GM12878 (cell line): Measurements from ENCODE around the gene GRIK2. TPM values are rescaled to one million over a fixed set of nuclear protein-coding genes. Genes with fewer than 3 reads are reported as not detected.

Experiments used
- ATAC-seq: fragments of 200-7000 bp; cut with Tn5 transposase; 3 replicates; pipeline ENCODE4 v1.9.1; 2020; ENCODE audit warnings: mild to moderate bottlenecking, moderate library complexity
- BruUV-seq: library from RNA; stranded (reverse); fragments of 400-500 nt; replicated peaks from 2 replicates; lab custom pipeline; 2021; lab: Mats Ljungman, UMichigan
- CTCF ChIA-PET: fragments of 300-600 bp; sonication (Branson Sonifier 250); formaldehyde crosslinking; extraction: SDS; loops from one replicate; lab custom pipeline; 2021; ENCODE audit warnings: inconsistent platforms; lab: Yijun Ruan, JAX
- POLR2A ChIA-PET: fragments of 350-600 bp; formaldehyde crosslinking; extraction: SDS; loops from one replicate; lab custom pipeline; 2021; ENCODE audit warnings: inconsistent platforms; lab: Charles Lee
- RAD21 ChIA-PET: fragments of 300-600 bp; sonication (Branson Sonifier 250); formaldehyde crosslinking; loops from one replicate; lab custom pipeline; 2023; ENCODE audit warnings: antibody characterized with exemption; ENCODE audit not compliant: unreplicated experiment; lab: Charles Lee
- SMC1A ChIA-PET: fragments of 300-600 bp; sonication (Branson Sonifier 250); formaldehyde crosslinking; loops from one replicate; lab custom pipeline; 2023; ENCODE audit not compliant: unreplicated experiment, uncharacterized antibody; lab: Charles Lee
- DNase-seq: peaks from one replicate; pipeline ENCODE4 v3.0.0-alpha.2; 2011; ENCODE audit warnings: low read depth, low spot score
- FAIRE-seq: peaks from 3 replicates; lab custom pipeline; 2011; peaks lifted over from hg19 to GRCh38; lab: Jason Lieb, UNC
- H2AFZ ChIP-seq: 2 replicates; pipeline ENCODE4 v1.6.0; 2011; ENCODE audit warnings: low read depth, low read length, control low read depth; ENCODE audit not compliant: control insufficient read depth
- H3K27ac ChIP-seq: 2 replicates; pipeline ENCODE4 v1.5.1; 2011; ENCODE audit warnings: control low read depth; ENCODE audit not compliant: control insufficient read depth, insufficient read depth
- H3K27me3 ChIP-seq, 2 experiments: replicated peaks in 1 of 2; 2 replicates each; pipeline versions ENCODE4 v1.6.0 to v1.6.1; 2011; ENCODE audit warnings: low read length in 1 of 2; ENCODE audit not compliant: control insufficient read depth in 2 of 2, insufficient read depth in 2 of 2
- H3K36me3 ChIP-seq, 2 experiments: 2 replicates each; pipeline ENCODE4 v1.5.1; 2011; ENCODE audit warnings: low read length in 1 of 2; ENCODE audit not compliant: control insufficient read depth in 2 of 2, insufficient read depth in 2 of 2
- H3K4me1 ChIP-seq: 2 replicates; pipeline ENCODE4 v1.6.1; 2011; ENCODE audit warnings: mild to moderate bottlenecking, low read length, moderate library complexity, mixed read lengths; ENCODE audit not compliant: control insufficient read depth, insufficient read depth
- H3K4me2 ChIP-seq: 2 replicates; pipeline ENCODE4 v1.6.0; 2011; ENCODE audit warnings: control low read depth; ENCODE audit not compliant: control insufficient read depth, insufficient read depth
- H3K4me3 ChIP-seq: fragments of 200-600 bp; sonication (generic); 2 replicates; pipeline ENCODE4 v1.5.1; 2016
- H3K79me2 ChIP-seq: 2 replicates; pipeline ENCODE4 v1.6.0; 2011; ENCODE audit warnings: low read length; ENCODE audit not compliant: control insufficient read depth, insufficient read depth
- H3K9ac ChIP-seq: 2 replicates; pipeline ENCODE4 v1.8.0; 2011; ENCODE audit warnings: low read length, control low read depth, mixed read lengths; ENCODE audit not compliant: control insufficient read depth, insufficient read depth
- H3K9me3 ChIP-seq: replicated peaks from 3 replicates; pipeline ENCODE4 v1.5.1; 2011; ENCODE audit warnings: mild to moderate bottlenecking, low read length; ENCODE audit not compliant: control insufficient read depth, insufficient read depth
- H4K20me1 ChIP-seq: 2 replicates; pipeline ENCODE4 v1.6.0; 2011; ENCODE audit not compliant: control insufficient read depth, insufficient read depth
- FOXK2 ChIP-seq: fragments of 450-650 bp; IDR thresholded peaks from 2 replicates; pipeline ENCODE4 v1.6.1; 2017; ENCODE audit warnings: mild to moderate bottlenecking, moderate library complexity
- JUNB ChIP-seq: IDR thresholded peaks from 2 replicates; pipeline ENCODE4 v1.6.1; 2016; ENCODE audit warnings: antibody characterized with exemption, mild to moderate bottlenecking
- MYC ChIP-seq: IDR thresholded peaks from 2 replicates; pipeline ENCODE4 v1.6.1; 2011; ENCODE audit warnings: mild to moderate bottlenecking, low read length, moderate library complexity, inconsistent platforms; ENCODE audit not compliant: insufficient read depth, insufficient replicate concordance, insufficient read length, severe bottlenecking
- NFYA ChIP-seq: IDR thresholded peaks from 2 replicates; pipeline ENCODE4 v1.6.1; 2011; ENCODE audit warnings: low read depth, mild to moderate bottlenecking, low read length, improper control_type of control experiment, borderline replicate concordance
- POLR2A ChIP-seq: IDR thresholded peaks from 2 replicates; pipeline ENCODE4 v1.6.1; 2011; ENCODE audit warnings: low read depth, mild to moderate bottlenecking, low read length
- RELA ChIP-seq: fragments of 450-650 bp; IDR thresholded peaks from 2 replicates; pipeline ENCODE4 v1.8.0; 2014; ENCODE audit warnings: borderline replicate concordance; ENCODE audit not compliant: partially characterized antibody
- SMAD1 ChIP-seq: fragments of 450-650 bp; IDR thresholded peaks from 2 replicates; pipeline ENCODE4 v1.6.1; 2018; ENCODE audit warnings: mild to moderate bottlenecking, low read depth; ENCODE audit not compliant: partially characterized antibody
- WRNIP1 ChIP-seq: IDR thresholded peaks from 2 replicates; pipeline ENCODE4 v1.6.1; 2011; ENCODE audit warnings: low read depth, low read length, improper control_type of control experiment, borderline replicate concordance
- WGBS: methylation state at CpG from one replicate; pipeline ENCODE4 v1.1.6; 2016; ENCODE audit warnings: low lambda C conversion rate; ENCODE audit not compliant: insufficient replicate concordance, insufficient coverage; ENCODE audit errors: missing lambda C conversion rate; 5-methylcytosine and 5-hydroxymethylcytosine counted together
- in situ Hi-C: fragments of 300-500 bp; cut with MboI; formaldehyde crosslinking; loops from 9 replicates; pipeline ENCODE4 v1.14.3; 2018; ENCODE audit warnings: mixed read lengths
- intact Hi-C: fragments of 100-400 bp; cut with micrococcal nuclease; formaldehyde crosslinking; loops from one replicate; pipeline ENCODE4 v1.14.2; 2022; ENCODE audit not compliant: unreplicated experiment
- polyA plus RNA-seq, 11 experiments: library from polyadenylated mRNA; depleted of rRNA in 4 of 11; unstranded in 6 of 11; stranded (reverse) in 5 of 11; fragments of >200 nt; fragmentation: Nextera tagmentation in 4 of 11; fragmentation: Illumina TruSeq in 1 of 11; extraction: Ambion mirVana in 4 of 11; extraction: Trizol in 1 of 11; gene quantifications; 1 replicate in 1 of 11; 2 replicates in 10 of 11; pipeline versions ENCODE4 v1.2.1 to v1.2.3, GENCODE V29; 2011 to 2016; ENCODE audit warnings: inconsistent platforms in 2 of 11, missing spikeins in 2 of 11, low read depth in 1 of 11
- total RNA-seq, 4 experiments: library from RNA; depleted of rRNA in 3 of 4; stranded (reverse); fragments of >200 nt in 3 of 4; fragmentation: Illumina TruSeq in 1 of 4; extraction: Trizol in 1 of 4; gene quantifications; 2 replicates each; pipeline versions ENCODE4 v1.2.1 to v1.2.3, GENCODE V29; 2013 to 2021

GRIK2 gene
- total and polyA plus RNA-seq, 10 of the 15 experiments (the other 5 are each of a cell fraction or from before 2014, with no cell fraction given), result not detected

GRCh38 chr6:101444717-101445116 lies 51.2 kb downstream of the GRIK2 start:
- BruUV-seq, result no TSS peak
- FAIRE-seq (no peak), ATAC-seq (no peak), DNase-seq (no peak)
- Histone ChIP-seq H3K27me3 (no peaks in the 10 kb centered on the region), H3K4me1 (no peaks in the 10 kb centered on the region), H3K9me3 (no peaks in the 10 kb centered on the region), H3K27ac (no peak overlapping the region), H3K9ac (no peak overlapping the region), H3K4me2 (no peak overlapping the region), H2AFZ (no peak overlapping the region), H3K79me2 (no peaks in the 10 kb centered on the region), H4K20me1 (no peaks in the 10 kb centered on the region), H3K4me3 (no peak overlapping the region), H3K36me3 (no peaks in the 10 kb centered on the region)
- 0% methylated on average over 1 of the region's 1 CpG for WGBS
- ChIA-PET CTCF (no interaction called here), SMC1A (no interaction called here), POLR2A (no interaction called here), RAD21 (no interaction called here)
- in situ Hi-C loops, result no loop called here
- intact Hi-C loops, result no loop called here
- TF ChIP-seq MYC, result no peak
- TF ChIP-seq NFYA, result no peak

- Histone ChIP-seq H3K4me2 (no peak overlapping the region), H3K79me2 (no peaks in the 10 kb centered on the region), H3K27ac (no peak overlapping the region), H3K27me3 (no peaks in the 10 kb centered on the region), H3K9ac (no peak overlapping the region), H2AFZ (no peak overlapping the region), H4K20me1 (no peaks in the 10 kb centered on the region), H3K4me1 (no peaks in the 10 kb centered on the region), H3K9me3 (no peaks in the 10 kb centered on the region), H3K36me3 (no peaks in the 10 kb centered on the region), H3K4me3 (no peak overlapping the region; the same call in 1 of the 2 replicates)
- BruUV-seq, result no TSS peak
- ChIA-PET CTCF (interaction anchor here (0.6 kb wide), 1 partner anchor 894 kb away, joined by 3 read pairs; no protein-coding TSS in a partner anchor), SMC1A (no interaction called here), RAD21 (no interaction called here), POLR2A (no interaction called here)
- DNase-seq (no peak), FAIRE-seq (no peak), ATAC-seq (no peak)
- intact Hi-C loops (no loop called here), in situ Hi-C loops (no loop called here)
- TF ChIP-seq POLR2A (no peak), WRNIP1 (no peak), RELA (no peak), FOXK2 (no peak), SMAD1 (no peak), JUNB (no peak)
- 9% methylated on average over 2 of the region's 2 CpGs for WGBS
Measured at GRCh38 chr6:101445527-101445926, 52.0 kb downstream of the GRIK2 start.
